GM13977 (cell line): ENCODE measurements around the gene SLC1A6.

Experiments
- DNase-seq: peaks from one replicate; pipeline ENCODE4 v3.0.0; 2012; ENCODE audit warnings: low spot score
- in situ Hi-C: fragments of 300-500 bp; cut with MboI; formaldehyde crosslinking; loops from one replicate; pipeline ENCODE4 v1.12.0; 2022; ENCODE audit warnings: low sequenced_read_pairs, low pct_unique_long_range_greater_than_20kb, mixed read lengths, inconsistent platforms; ENCODE audit not compliant: unreplicated experiment
- TF ChIP-seq, protein P1 (sequence below): IDR thresholded peaks from 2 replicates; pipeline ENCODE4 v1.5.1; 2012; ENCODE audit warnings: mild to moderate bottlenecking, control low read depth; ENCODE audit not compliant: insufficient read depth; ENCODE audit errors: extremely low read depth, missing control alignments

SLC1A6 gene

DNA sequence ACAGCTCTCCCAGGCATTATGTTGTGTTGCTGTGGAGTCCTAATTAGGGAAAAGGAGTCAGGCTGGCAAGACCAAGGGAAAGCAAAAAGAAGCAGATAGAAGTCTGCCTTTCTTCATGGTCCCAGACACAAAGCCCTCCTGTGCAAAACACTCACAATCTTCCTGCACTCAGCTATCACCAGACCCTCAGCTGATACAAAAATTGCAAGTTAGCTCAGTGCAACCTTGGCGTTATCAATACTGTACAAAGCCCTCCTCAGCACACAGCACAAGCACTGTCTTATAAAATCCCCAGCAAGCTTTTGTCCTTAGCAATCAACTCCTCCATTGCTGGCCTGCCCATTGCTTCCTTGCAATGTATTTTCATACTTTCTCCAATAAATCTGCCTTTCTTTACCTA is 35.2 kb downstream of the SLC1A6 start:
- TF ChIP-seq, protein P1, sequence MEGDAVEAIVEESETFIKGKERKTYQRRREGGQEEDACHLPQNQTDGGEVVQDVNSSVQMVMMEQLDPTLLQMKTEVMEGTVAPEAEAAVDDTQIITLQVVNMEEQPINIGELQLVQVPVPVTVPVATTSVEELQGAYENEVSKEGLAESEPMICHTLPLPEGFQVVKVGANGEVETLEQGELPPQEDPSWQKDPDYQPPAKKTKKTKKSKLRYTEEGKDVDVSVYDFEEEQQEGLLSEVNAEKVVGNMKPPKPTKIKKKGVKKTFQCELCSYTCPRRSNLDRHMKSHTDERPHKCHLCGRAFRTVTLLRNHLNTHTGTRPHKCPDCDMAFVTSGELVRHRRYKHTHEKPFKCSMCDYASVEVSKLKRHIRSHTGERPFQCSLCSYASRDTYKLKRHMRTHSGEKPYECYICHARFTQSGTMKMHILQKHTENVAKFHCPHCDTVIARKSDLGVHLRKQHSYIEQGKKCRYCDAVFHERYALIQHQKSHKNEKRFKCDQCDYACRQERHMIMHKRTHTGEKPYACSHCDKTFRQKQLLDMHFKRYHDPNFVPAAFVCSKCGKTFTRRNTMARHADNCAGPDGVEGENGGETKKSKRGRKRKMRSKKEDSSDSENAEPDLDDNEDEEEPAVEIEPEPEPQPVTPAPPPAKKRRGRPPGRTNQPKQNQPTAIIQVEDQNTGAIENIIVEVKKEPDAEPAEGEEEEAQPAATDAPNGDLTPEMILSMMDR: no peak
- no peak for DNase-seq
- in situ Hi-C loops: no loop called here

DNA sequence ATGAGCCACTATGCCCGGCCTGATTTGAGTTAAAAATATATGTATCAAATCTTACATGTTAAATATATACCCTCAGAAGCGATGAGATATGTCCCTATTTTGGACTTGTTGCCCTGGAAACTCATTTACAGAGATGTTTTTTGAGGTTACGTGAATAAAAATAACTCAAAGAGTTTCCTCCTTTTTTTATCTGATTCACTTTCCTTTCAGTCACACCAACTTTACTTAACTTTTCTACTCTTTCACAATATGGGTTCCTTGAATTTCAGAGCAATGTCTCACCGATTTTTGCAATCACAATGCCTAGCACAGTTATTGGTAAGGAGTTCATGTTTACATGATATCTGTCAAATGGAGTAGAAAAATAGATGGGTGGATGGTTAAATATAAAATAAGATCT is 36.1 kb downstream of the SLC1A6 start:
- TF ChIP-seq, protein P1: no peak
- in situ Hi-C loops: no loop called here
- DNase-seq: peak; percentile 56

DNA sequence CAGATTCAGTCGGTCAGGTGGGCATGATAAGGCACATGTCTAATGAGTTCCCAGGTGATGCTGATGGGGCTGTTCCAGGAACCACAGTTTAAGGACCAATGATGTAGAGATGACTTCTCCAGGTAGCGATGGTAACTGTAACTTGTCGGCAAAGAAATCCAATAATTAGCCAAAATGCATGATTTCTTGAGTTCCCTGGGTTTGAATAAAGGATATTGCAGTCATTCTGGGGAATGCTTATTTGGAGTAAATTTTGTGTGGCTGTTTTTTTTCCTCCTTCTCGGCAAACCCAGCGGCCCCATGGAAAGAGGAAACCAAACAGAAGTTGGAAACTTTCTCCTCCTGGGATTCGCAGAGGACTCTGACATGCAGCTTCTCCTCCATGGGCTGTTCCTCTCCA is 38.5 kb downstream of the SLC1A6 start, which contains the start of gene OR7C2:
Gene OR7C2 (plus strand): TSS at position 301 of the 400 bp plus-strand sequence. CDS start 0 bp downstream, at position 301.
- no peak for DNase-seq
- TF ChIP-seq, protein P1: no peak
- in situ Hi-C loops: no loop called here

DNA sequence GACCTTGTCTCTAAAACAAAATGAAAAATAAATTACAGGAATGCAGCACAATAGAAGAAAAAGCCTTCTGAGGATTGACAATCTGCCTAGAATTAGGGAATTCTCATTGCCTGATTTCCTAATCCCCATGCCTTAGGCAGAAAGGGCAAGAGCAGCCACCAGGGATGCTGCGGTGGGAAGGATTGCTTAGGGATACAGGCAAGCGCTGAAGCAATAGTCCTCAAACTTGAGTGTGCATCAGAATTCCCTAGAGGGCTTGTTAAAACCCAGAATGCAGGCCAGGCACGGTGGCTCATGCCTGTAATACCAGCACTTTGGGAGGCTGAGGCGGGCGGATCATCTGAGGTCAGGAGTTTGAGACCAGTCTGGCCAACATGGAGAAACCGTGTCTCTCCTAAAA is 39.4 kb downstream of the SLC1A6 start:
- in situ Hi-C loops: no loop called here
- TF ChIP-seq, protein P1: no peak
- DNase-seq: no peak

DNA sequence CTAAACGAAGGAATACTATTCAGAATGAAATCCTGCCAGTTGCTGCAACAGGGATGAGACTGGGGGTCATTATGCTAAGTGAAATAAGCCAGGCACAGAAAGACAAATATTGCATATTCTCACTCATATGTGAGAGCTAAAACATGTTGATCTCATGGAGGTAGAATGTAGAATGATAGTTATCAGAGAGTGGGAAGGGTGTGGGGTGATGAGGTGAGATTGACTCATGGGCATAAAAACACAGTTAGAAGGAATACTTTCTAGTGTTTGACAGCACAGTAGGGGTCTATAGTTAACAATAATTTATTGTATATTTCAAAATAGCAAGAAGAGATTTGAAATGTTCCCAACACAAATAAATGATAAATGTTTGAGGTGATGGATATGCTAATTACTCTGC is 46.2 kb downstream of the SLC1A6 start:
- in situ Hi-C loops: no loop called here
- DNase-seq: no peak
- TF ChIP-seq, protein P1: no peak

DNA sequence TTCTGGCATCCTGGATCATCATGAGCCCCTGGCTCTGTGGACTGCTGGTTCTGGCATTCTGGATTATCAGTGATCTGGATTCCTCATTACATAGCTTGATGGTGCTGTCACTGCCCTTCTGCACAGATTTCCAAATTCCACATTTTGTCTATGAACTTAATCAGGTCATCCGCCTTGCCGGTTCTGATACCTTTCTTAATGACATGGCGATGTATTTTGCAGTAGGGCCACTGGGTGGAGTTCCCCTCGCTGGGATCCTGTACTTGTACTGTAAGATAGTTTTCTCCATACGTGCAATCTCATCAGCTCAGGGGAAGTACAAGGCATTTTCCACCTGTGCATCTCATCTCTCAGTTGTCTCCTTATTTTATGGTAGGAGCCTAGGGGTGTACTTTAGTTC is 62.8 kb downstream of the SLC1A6 start:
- DNase-seq: no peak
- TF ChIP-seq, protein P1: no peak
- in situ Hi-C loops: no loop called here

DNA sequence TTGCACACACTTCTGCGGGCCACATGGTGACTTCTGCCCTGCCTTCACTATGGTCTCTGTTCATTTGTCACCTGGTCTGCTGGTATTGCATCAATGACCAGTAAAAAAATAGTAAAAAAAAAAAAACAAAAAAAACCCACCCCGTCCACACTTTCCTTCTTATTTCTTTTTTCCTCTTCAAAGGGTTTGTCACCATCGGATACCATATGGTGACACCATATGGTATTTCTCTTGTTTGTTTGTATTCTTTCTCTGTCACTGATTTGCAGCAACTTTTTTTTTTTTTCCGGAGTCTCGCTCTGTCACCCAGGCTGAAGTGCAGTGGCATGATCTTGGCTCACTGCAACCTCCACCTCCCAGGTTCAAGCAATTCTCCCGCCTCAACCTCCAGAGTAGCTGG is 64.5 kb downstream of the SLC1A6 start:
- in situ Hi-C loops: no loop called here

More for the DNA sequence above, 64.5 kb downstream of the SLC1A6 start:
- TF ChIP-seq, protein P1: no peak
- DNase-seq: no peak
